ENCODE measurements around the gene MYLK. TPM values are rescaled to one million over a fixed set of nuclear protein-coding genes. Genes with fewer than 3 reads are reported as not detected.
"Not testable (repeated sequence)": the region's sequence is repeated elsewhere in the genome, so short reads cannot be mapped to it uniquely, and the experiment has no call there.

The MYLK gene
- total RNA-seq, 1 donor from 2014 or later: 78.1 TPM

DNA sequence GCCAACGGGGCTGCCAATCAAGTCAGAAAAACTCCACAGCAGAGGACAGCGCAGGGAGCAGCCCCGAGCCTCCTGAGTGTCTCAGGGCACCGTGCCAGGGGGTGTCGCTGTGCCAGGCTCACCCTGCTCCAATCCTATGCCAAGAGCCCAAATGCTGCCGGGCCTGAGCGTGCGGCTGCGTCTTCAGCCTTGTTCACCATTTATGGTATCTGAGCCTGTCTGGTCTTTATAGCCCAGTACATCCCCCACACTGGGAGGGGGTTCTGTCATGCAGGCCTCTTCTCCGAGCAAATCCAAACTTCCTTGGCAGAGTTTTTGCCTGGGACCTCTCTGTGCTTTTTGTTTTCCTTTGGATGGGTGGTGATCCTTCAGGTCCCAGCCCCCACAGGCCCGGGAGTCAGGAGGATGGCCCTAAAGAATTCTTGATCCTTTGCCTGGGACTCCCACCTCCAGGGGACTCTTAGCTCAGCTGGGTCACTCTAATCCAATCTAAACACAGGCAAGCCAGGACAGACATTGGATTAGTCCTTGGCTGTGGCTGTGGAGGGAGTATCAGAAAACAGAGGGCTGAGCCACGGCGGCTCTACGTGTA, 164.2 kb downstream of the MYLK start:
- DNase-seq: no peak

DNA sequence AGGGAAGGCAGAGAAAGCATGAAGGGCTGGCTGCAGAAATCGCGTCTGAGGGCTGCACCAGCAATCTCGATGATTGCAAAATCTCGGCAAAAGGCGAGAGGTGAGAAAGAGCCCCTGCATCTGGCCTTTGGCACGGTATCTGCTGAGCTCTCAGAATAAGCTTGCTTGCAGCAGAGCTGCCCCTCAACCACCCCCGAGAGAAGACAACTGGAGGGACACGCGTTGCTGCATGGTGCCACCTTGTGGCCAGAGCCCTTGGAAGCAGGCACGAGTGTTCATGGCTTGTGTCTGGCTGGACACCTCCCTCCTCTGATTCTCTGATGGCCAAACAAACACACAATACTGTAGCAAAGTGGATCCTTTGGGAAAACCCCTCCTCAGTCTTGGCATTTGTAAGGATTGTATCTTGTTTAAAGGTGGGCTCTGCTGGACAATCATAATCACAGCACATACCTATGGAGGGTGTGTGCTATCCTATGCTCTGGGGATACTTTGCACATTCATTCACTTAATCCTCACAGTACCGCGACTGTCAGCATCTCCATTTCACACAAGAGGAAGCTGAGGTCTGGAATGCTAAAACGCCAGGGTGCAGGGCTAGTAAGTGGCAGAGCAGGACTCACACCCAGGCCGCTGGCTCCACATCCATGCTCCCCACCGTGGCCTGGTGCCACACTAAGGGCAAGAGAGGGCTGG, 164.9 kb downstream of the MYLK start:
- peak; percentile 86 for DNase-seq

DNA sequence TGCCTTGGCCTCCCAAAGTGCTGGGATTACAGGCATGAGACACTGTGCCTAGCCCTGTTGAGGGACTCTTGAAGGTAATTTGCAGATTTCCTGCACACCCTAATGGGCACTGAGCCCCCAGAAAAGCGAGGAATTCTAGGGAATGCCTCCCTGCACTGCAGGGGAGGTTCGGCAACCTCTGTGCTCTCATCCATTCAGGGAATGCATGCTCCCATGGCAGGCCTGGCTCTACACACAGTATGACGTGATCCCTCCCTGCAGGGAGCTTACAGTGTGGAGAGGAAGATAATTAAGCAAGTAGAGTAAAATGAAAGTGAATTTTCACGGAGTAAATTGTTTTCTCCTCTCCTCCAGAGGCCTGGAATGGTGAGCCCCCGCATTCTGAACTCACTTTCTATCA, 166.0 kb downstream of the MYLK start:
- no peak for DNase-seq

DNA sequence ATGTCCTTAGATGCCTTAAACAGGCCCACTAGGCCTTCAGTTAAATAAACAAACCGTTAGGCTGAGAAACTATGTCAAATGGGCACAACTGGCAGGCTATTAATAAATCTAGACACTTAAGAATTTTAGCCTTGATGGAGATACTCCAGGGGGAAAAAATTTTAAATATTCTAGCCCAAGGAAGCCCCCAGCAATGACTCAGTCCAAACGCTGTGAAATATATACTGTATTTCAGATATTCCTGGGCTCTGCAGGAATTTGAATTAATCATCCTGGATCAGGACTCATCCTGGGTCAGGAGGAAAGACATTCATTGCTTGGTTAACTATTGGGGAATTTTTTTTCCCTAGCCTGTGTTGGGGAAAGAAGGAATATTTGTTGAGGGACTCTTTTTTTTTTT, 166.7 kb downstream of the MYLK start:
- DNase-seq: not testable (repeated sequence)

DNA sequence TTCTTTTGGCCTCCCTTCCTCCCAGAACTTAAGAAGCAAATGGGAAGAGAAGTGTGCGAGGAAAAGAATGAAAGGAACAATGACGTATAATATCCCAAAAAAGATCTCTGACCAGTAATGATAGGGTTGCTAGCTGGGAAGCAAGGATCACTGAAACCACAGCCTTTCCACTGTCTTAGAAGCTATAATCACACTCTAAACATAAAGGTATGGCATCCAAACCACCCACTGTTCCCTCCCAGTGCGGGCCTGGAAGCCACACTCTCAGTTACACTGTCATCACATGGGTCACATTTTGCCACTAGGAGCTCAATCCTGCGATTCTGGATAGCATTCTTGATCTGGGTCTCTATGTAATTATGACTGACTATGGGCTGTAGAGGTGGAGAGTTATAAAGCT, 167.7 kb downstream of the MYLK start:
- DNase-seq: no peak

- no peak for DNase-seq
These were observed 170.9 kb downstream of the MYLK start for GRCh38 chr3:123713211-123713610.

DNA sequence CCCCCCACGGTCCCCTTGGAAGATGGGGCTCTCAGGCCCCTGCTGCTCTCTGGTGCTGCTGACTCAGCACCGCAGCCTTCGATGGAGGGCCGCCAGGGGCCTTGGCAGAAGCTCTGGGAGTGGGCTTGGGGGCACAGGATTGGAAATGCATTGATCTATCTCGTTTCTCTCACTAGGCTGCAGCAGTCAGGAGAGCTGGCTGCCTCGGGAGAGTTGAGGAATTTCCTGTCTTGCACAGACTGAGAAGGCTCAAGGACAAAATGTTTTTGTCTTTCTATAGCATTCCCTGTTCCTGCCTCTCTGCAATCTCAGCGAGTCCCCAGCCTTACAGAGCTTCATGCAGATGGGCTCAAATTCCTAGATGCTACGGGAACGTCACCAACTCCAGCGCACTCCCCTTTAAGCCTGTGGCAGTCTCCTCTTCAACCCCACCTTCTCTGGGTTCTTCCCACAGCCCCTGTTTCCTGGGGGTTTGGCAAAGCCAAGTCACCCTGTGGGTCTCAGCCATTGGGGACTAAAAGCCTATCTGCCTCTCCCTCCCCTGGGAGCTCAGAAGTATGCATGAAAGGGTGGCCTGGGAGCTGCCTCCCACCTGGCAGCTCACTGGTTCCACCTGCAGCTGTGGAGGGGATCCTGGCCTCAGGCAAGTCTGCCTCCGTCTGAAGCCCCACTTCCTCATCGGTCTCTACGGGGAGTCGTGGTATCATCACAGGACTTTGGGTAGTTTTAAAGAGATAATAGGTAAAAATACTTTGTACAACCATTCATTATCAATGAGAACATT, 171.9 kb downstream of the MYLK start:
- peak; percentile 38 for DNase-seq

GRCh38 chr3:123711356-123711755, 172.8 kb downstream of the MYLK start:
- DNase-seq: no peak

DNA sequence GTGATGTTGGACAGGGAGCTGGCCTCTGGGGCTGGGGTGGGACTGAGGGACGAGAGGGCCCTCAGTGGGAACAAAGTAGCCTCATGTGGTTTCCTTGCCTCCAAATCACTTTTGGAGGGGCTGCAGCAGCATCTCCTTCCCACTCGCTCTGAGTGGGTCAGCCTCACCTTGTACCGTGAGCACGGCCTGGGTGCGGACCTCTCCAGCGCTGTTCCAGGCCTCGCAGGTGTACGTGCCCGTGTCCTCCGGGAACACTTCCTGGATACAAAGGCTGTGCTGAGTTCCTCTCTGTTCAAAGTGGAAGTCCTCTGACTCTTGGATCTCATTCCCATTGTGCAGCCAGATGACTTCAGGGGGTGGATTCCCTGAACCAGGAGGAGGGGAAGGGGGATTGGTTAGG, 175.6 kb downstream of the MYLK start:
- DNase-seq: no peak

- DNase-seq: not testable (repeated sequence)
These were observed 176.5 kb downstream of the MYLK start for GRCh38 chr3:123707641-123708040.

DNA sequence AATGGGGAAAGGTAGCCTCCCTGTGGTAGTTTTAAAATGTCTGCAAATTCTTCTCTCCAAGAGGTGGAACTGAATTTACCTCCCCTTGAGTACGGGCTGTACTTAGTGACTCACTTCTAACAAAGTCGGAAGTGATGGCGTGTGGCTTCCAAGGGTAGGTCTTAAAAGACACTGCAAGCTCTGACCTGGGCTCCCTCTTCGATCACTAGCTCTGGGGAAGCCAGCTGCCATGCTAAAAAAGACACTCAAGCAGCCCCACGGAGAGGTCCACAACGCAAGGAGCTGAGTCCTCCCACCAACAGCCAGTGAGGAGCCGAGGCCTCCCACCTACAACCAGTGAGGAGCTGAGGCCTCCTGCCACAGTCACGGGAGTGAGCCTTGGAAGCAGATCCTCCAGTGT, 177.3 kb downstream of the MYLK start:
- peak; percentile 30 for DNase-seq

- no peak for DNase-seq
These were observed 178.4 kb downstream of the MYLK start for GRCh38 chr3:123705488-123706285.

- not testable (repeated sequence) for DNase-seq
These were observed 180.5 kb downstream of the MYLK start for GRCh38 chr3:123703663-123704062.

DNA sequence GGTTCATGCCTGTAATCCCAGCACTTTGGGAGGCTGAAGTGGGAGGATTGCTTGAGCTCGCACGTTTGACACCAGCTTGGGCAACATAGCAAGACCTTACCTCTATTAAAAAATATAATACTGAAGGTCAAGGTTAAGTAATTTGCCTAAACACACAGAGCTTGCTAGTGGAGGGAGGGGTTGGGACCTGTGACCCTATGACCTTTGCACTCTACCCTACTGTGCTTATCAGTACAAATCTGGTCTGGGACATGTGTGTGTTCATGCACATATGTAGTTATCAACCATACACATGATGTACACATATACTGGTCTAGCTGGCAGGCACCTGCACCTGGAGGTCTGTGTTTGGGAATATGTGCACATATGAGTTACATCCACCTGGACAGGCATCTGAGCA, 181.4 kb downstream of the MYLK start:
- no peak for DNase-seq

GRCh38 chr3:123702057-123702456, 182.1 kb downstream of the MYLK start:
- peak; percentile 86 for DNase-seq

DNA sequence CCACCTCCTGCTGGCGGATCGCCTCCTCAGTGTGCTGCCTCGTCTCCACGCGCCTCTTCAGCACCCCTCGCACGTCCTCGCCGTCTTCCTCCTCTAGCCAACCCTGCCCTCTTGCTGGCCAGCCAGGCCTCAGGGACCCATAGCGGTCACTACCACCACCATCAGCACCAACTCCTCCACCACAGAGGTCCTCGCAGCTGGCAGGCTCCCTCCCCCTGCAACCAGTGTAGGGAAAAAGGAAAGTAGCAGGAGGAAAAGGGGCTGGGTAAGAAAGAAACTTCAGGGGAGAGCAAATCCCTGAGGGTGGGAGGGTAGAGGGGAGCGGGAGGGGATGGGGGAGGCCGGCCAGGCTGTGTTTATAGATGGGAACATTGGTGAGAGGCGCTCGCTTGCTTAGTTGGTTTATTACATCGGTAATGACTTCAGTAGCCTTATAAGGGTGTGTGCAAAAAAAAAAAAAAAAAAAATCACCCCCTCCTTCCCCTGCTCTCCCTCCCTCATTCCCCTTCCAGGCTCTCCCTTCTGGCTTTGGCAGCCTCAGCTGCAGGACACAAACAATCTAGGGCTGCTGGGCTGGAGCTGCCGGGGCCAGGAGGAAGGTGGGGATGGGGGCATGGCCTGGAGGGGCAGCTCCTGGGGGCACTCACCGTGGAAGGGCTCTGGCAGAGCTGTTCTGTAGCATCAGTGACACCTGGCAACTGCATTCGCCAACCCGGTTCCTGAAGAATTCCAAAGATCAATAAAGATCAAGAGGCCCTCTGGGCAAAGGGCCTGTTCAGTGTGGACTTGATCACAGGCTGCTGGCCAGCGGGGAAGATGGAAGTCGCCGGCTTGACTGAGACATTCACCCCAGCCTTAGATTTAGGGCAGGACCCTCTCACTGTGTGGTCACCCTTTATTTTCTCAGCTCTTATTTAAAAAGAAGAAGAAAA, 183.1 kb downstream of the MYLK start:
- DNase-seq: no peak

- DNase-seq: no peak
These were observed 185.3 kb downstream of the MYLK start for GRCh38 chr3:123698813-123699212.

DNA sequence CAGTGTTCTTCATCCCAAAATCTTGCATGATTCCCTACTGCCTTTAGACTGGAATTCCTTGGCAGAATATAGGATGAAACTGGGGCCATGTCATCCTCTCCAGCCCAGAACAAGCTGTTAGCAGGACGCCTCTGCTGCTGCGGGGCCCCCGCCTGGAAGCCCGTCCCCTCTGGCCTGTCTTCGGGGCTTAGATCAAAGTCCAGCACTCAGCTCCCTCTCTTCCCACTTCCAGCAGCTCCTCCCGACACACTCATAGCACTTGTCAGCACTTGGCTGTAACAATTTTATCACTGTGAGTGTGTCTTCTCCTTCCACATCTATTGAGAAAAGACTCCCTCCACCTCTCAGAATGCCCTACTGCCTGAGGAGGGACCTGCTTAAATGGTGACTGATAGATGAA, 187.3 kb downstream of the MYLK start:
- no peak for DNase-seq

- peak; percentile 60 for DNase-seq
These were observed 188.1 kb downstream of the MYLK start for GRCh38 chr3:123695731-123696640.

DNA sequence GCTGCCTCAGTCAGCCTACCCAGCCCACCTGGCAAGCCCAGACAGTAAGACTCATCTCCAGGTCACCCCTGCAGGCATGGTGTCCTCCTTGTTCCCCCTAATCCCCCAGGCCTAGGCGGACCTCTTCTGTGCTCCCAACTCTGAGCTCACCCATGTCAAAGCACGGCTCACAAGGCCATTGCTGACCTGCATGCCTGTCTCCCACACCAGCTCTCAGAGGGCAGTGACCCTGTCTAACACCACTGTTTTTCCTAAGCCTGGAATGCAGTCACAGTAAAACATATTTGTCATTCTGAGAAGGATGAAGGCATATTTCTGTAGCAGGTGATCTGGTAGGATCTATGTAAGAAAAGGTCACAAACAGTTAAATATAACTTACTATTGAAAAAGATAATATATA, 189.0 kb downstream of the MYLK start:
- DNase-seq: peak; percentile 33

Data from dermis blood vessel endothelial cell (primary cell).